Testis (tissue), 3 donors: ENCODE results near the gene BRSK2. TPM values are rescaled to one million over a fixed set of nuclear protein-coding genes. Genes with fewer than 3 reads are reported as not detected.

Source experiments
- DNase-seq: peaks from one replicate; pipeline ENCODE4 v3.0.0-alpha.2; 2019
- H3K27ac ChIP-seq, 2 donors: fragments of 200-600 bp; sonication (generic); one replicate each; pipeline ENCODE4 v1.5.1; 2019
- H3K27me3 ChIP-seq: fragments of 200-600 bp; sonication (generic); one replicate; pipeline ENCODE4 v1.5.1; 2019
- H3K36me3 ChIP-seq: fragments of 200-600 bp; sonication (generic); one replicate; pipeline ENCODE4 v1.5.1; 2017; ENCODE audit warnings: low read depth; ENCODE audit errors: missing control alignments
- H3K4me1 ChIP-seq: fragments of 200-600 bp; sonication (generic); one replicate; pipeline ENCODE4 v1.5.1; 2019
- H3K4me3 ChIP-seq, 2 donors: fragments of 200-600 bp; sonication (generic); one replicate each; pipeline ENCODE4 v1.5.1; 2017 to 2019
- H3K9me3 ChIP-seq: fragments of 200-600 bp; sonication (generic); one replicate; pipeline ENCODE4 v1.5.1; 2017
- CTCF ChIP-seq, 3 experiments: fragments of 450-650 bp in 2 of 3; fragments of 200-600 bp in 1 of 3; sonication (generic) in 1 of 3; IDR thresholded peaks; one replicate each; pipeline ENCODE4 v1.5.1; 2016 to 2019; ENCODE audit warnings: antibody characterized with exemption in 3 of 3, mild to moderate bottlenecking in 2 of 3, moderate library complexity in 1 of 3
- POLR2A ChIP-seq: fragments of 450-650 bp; IDR thresholded peaks from one replicate; pipeline ENCODE4 v1.6.1; 2017; ENCODE audit warnings: antibody characterized with exemption, mild to moderate bottlenecking, moderate library complexity
- WGBS, 2 donors: methylation state at CpG; one replicate each; pipeline ENCODE4 v1.1.5; 2018; 5-methylcytosine and 5-hydroxymethylcytosine counted together
- intact Hi-C: fragments of 100-400 bp; cut with DNase I; formaldehyde crosslinking; loops from one replicate; pipeline ENCODE4 v1.15.1; 2023; ENCODE audit warnings: low total_unique reads
- polyA plus RNA-seq: library from polyadenylated mRNA; stranded (reverse); fragments of 350-450 nt; fragmentation: Illumina TruSeq; extraction: RNeasy Lipid Tissue Mini Kit (QIAGEN cat#74804); gene quantifications from one replicate; pipeline ENCODE4 v1.2.3, GENCODE V29; 2014; ENCODE audit warnings: low read depth, low replicate concordance; ENCODE audit not compliant: insufficient read depth
- total RNA-seq, 2 donors: library from RNA; depleted of rRNA; stranded (reverse); fragments of >200 nt; gene quantifications; one replicate each; pipeline ENCODE4 v1.2.3, GENCODE V29; 2016

BRSK2 gene
- total and polyA plus RNA-seq, 3 donors from 2014 or later = 24.7 to 52.3 (median 49.1) TPM

GRCh38 chr11:1402355-1403077 is 12.8 kb downstream of the BRSK2 start:
- Histone ChIP-seq H3K4me1 (peaks cover 2% of the 10 kb centered on the region), H3K36me3 (no peaks in the 10 kb centered on the region), H3K27ac (no peak overlapping the region), H3K27me3 (no peaks in the 10 kb centered on the region), H3K4me3 (no peak overlapping the region), H3K9me3 (no peaks in the 10 kb centered on the region)
- WGBS, 2 donors = 63 to 82% methylated on average over 15 to 23 of the region's 23 CpGs
- no peak for DNase-seq
- no peak for TF ChIP-seq POLR2A
- TF ChIP-seq CTCF (IDR thresholded peaks at IDR 0.05) = no peak
- intact Hi-C loops = no loop called here

GRCh38 chr11:1403078-1403620 is 13.4 kb downstream of the BRSK2 start:
- DNase-seq = no peak
- Histone ChIP-seq H3K4me1 (no peaks in the 10 kb centered on the region), H3K4me3 (no peak overlapping the region), H3K9me3 (no peaks in the 10 kb centered on the region), H3K36me3 (no peaks in the 10 kb centered on the region), H3K27ac (no peak overlapping the region), H3K27me3 (no peaks in the 10 kb centered on the region)
- WGBS, 2 donors = 92 to 96% methylated on average over 11 to 16 of the region's 16 CpGs
- no peak for TF ChIP-seq CTCF (IDR thresholded peaks at IDR 0.05)
- no peak for TF ChIP-seq POLR2A
- intact Hi-C loops = no loop called here

- TF ChIP-seq POLR2A (no peak), CTCF (IDR thresholded peaks at IDR 0.05) (no peak)
Measured at GRCh38 chr11:1403721-1404460, 14.2 kb downstream of the BRSK2 start.

GRCh38 chr11:1404461-1405185 is 14.9 kb downstream of the BRSK2 start:
- Histone ChIP-seq H3K9me3 (no peaks in the 10 kb centered on the region), H3K27me3 (no peaks in the 10 kb centered on the region), H3K27ac (no peak overlapping the region), H3K4me3 (no peak overlapping the region), H3K4me1 (no peaks in the 10 kb centered on the region), H3K36me3 (no peaks in the 10 kb centered on the region)
- no peak for DNase-seq
- TF ChIP-seq POLR2A (no peak), CTCF (IDR thresholded peaks at IDR 0.05) (no peak)
- intact Hi-C loops = no loop called here
- WGBS, 2 donors = 62 to 76% methylated on average over 13 to 22 of the region's 25 CpGs

More at GRCh38 chr11:1403721-1404460, 14.2 kb downstream of the BRSK2 start:
- Histone ChIP-seq H3K36me3 (no peaks in the 10 kb centered on the region), H3K27ac (no peak overlapping the region), H3K27me3 (no peaks in the 10 kb centered on the region), H3K9me3 (no peaks in the 10 kb centered on the region), H3K4me1 (no peaks in the 10 kb centered on the region), H3K4me3 (no peak overlapping the region)
- intact Hi-C loops = no loop called here
- no peak for DNase-seq
- 73 to 77% methylated on average over 19 to 23 of the region's 23 CpGs for WGBS, 2 donors
